Keratinocyte (primary cell): ENCODE data around the gene BTBD6. TPM values are rescaled to one million over a fixed set of nuclear protein-coding genes. Genes with fewer than 3 reads are reported as not detected.

Experiments
- DNase-seq: peaks from one replicate; pipeline ENCODE4 v3.0.0-alpha.2; 2011; ENCODE audit warnings: low read depth, missing footprints, low spot score
- FAIRE-seq: peaks from 2 replicates; lab custom pipeline; 2011; peaks lifted over from hg19 to GRCh38; lab: Jason Lieb, UNC
- H2AFZ ChIP-seq: 2 replicates; pipeline ENCODE4 v1.6.0; 2012; ENCODE audit warnings: low read length, control low read depth, inconsistent platforms; ENCODE audit not compliant: control insufficient read depth
- H3K27ac ChIP-seq: 2 replicates; pipeline ENCODE4 v1.5.1; 2011; ENCODE audit warnings: low read length; ENCODE audit not compliant: control insufficient read depth, insufficient read depth
- H3K27me3 ChIP-seq: 3 replicates; pipeline ENCODE4 v1.6.0; 2011; ENCODE audit warnings: low read length; ENCODE audit not compliant: control insufficient read depth, insufficient read depth; ENCODE audit errors: extremely low read depth
- H3K36me3 ChIP-seq, 2 experiments: 2 replicates in 1 of 2; 3 replicates in 1 of 2; pipeline ENCODE4 v1.5.1; 2011; ENCODE audit warnings: low read length in 2 of 2, mild to moderate bottlenecking in 1 of 2; ENCODE audit not compliant: control insufficient read depth in 2 of 2, insufficient read depth in 2 of 2; ENCODE audit errors: extremely low read depth in 1 of 2
- H3K4me1 ChIP-seq: 3 replicates; pipeline ENCODE4 v1.5.1; 2011; ENCODE audit warnings: low read length; ENCODE audit not compliant: control insufficient read depth, insufficient read depth; ENCODE audit errors: extremely low read depth
- H3K4me2 ChIP-seq: 3 replicates; pipeline ENCODE4 v1.6.0; 2011; ENCODE audit warnings: low read depth, low read length; ENCODE audit not compliant: control insufficient read depth, insufficient read depth; ENCODE audit errors: extremely low read depth
- H3K4me3 ChIP-seq, 3 experiments: fragments of 200-600 bp in 1 of 3; sonication (generic) in 1 of 3; 2 replicates in 2 of 3; 3 replicates in 1 of 3; pipeline ENCODE4 v1.5.1; 2011 to 2016; ENCODE audit warnings: low read length in 3 of 3, mild to moderate bottlenecking in 3 of 3, control low read depth in 2 of 3, inconsistent platforms in 1 of 3, low read depth in 1 of 3, mixed read lengths in 1 of 3, mixed run types in 1 of 3, moderate library complexity in 1 of 3; ENCODE audit not compliant: control insufficient read depth in 2 of 3, insufficient read depth in 2 of 3; ENCODE audit errors: extremely low read depth in 1 of 3
- H3K79me2 ChIP-seq: 2 replicates; pipeline ENCODE4 v1.6.0; 2012; ENCODE audit warnings: low read length; ENCODE audit not compliant: control insufficient read depth, insufficient read depth
- H3K9ac ChIP-seq: 3 replicates; pipeline ENCODE4 v1.6.0; 2011; ENCODE audit warnings: low read length; ENCODE audit not compliant: control insufficient read depth, insufficient read depth; ENCODE audit errors: extremely low read depth
- H3K9me1 ChIP-seq: 3 replicates; pipeline ENCODE4 v1.6.0; 2011; ENCODE audit warnings: low read length; ENCODE audit not compliant: control insufficient read depth, insufficient read depth; ENCODE audit errors: extremely low read depth
- H3K9me3 ChIP-seq: 2 replicates; pipeline ENCODE4 v1.5.1; 2012; ENCODE audit warnings: low read depth, low read length; ENCODE audit not compliant: control insufficient read depth
- H4K20me1 ChIP-seq: 3 replicates; pipeline ENCODE4 v1.6.0; 2011; ENCODE audit warnings: low read length; ENCODE audit not compliant: control insufficient read depth, insufficient read depth; ENCODE audit errors: extremely low read depth
- EZH2 ChIP-seq: IDR thresholded peaks from one replicate; pipeline ENCODE4 v1.6.1; 2012; ENCODE audit warnings: inconsistent platforms, mild to moderate bottlenecking, low read length, moderate library complexity
- dilution Hi-C: fragments of 300-500 bp; cut with MboI; formaldehyde crosslinking; loops from one replicate; pipeline ENCODE4 v1.7.0; 2020; ENCODE audit warnings: low sequenced_read_pairs; ENCODE audit not compliant: extremely low pct_ligation_motif_present
- polyA plus RNA-seq, 5 experiments: library from polyadenylated mRNA; depleted of rRNA in 3 of 5; stranded (reverse) in 3 of 5; stranded (forward) in 1 of 5; unstranded in 1 of 5; fragments of >200 nt; gene quantifications; 1 replicate in 1 of 5; 2 replicates in 3 of 5; 3 replicates in 1 of 5; pipeline versions ENCODE4 v1.2.1 to v1.2.3, GENCODE V29; 2011 to 2012; ENCODE audit warnings: missing spikeins in 2 of 5, low read depth in 1 of 5, low replicate concordance in 1 of 5
- TF ChIP-seq, protein P1 (sequence below), 3 experiments: IDR thresholded peaks in 1 of 3; conservative IDR thresholded peaks in 1 of 3; optimal IDR thresholded peaks in 1 of 3; 2 replicates in 2 of 3; 3 replicates in 1 of 3; pipeline versions ENCODE3 to v1.5.1; 2011; ENCODE audit warnings: low read length in 3 of 3, mild to moderate bottlenecking in 3 of 3, moderate library complexity in 2 of 3, control low read depth in 1 of 3, inconsistent platforms in 1 of 3; ENCODE audit not compliant: insufficient read depth in 2 of 3; ENCODE audit errors: extremely low read depth in 1 of 3

Gene BTBD6
- polyA plus RNA-seq, 1 donor (not counting 4 experiments of a cell fraction or from before 2014, with no cell fraction given), result 22.2 TPM

DNA sequence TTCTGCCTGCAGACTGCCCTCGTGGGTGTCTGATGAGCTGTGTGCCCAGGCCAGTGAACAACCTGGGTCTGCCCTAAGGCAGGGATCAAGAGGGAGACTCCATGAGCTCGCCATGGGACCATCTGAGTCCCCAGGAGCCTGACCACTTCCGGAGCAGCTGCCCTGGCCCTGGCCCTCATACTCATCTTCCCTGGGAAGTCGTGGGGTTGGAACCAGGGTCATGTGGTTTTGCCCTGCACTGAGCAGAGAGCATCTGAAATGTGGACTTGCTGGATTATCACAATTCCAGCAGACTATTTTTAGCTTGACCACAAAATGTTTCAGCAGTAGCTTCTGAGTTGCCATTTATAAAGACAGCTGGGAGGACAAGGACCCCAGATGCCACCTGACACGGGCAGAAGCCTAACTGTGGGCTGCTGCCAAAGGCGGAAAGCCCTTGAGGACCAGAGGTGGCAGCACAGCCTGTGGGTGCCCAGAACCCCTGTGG, 6.7 kb downstream of the BTBD6 start:
- Histone ChIP-seq H3K27ac (no peak overlapping the region), H3K4me1 (no peaks in the 10 kb centered on the region), H2AFZ (no peak overlapping the region), H3K9ac (no peak overlapping the region), H3K4me3 (no peak overlapping the region), H3K4me2 (no peak overlapping the region), H3K9me1 (no peaks in the 10 kb centered on the region), H3K79me2 (peaks cover 5% of the 10 kb centered on the region), H3K27me3 (no peaks in the 10 kb centered on the region), H4K20me1 (no peaks in the 10 kb centered on the region), H3K9me3 (no peaks in the 10 kb centered on the region), H3K36me3 (peaks cover 13 to 14% of the 10 kb centered on the region in 2 experiments)
- no peak for FAIRE-seq
- dilution Hi-C loops, result no loop called here
- TF ChIP-seq, protein P1, sequence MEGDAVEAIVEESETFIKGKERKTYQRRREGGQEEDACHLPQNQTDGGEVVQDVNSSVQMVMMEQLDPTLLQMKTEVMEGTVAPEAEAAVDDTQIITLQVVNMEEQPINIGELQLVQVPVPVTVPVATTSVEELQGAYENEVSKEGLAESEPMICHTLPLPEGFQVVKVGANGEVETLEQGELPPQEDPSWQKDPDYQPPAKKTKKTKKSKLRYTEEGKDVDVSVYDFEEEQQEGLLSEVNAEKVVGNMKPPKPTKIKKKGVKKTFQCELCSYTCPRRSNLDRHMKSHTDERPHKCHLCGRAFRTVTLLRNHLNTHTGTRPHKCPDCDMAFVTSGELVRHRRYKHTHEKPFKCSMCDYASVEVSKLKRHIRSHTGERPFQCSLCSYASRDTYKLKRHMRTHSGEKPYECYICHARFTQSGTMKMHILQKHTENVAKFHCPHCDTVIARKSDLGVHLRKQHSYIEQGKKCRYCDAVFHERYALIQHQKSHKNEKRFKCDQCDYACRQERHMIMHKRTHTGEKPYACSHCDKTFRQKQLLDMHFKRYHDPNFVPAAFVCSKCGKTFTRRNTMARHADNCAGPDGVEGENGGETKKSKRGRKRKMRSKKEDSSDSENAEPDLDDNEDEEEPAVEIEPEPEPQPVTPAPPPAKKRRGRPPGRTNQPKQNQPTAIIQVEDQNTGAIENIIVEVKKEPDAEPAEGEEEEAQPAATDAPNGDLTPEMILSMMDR (optimal IDR thresholded peaks at IDR 0.05 in 1 of 3, IDR thresholded peaks at IDR 0.05 in 1 of 3, conservative IDR thresholded peaks at IDR 0.05 in 1 of 3; ENCODE audit: extremely low read depth in 1 of 3, insufficient read depth in 2 of 3, low read length in 3 of 3), result no peak
- no peak for TF ChIP-seq EZH2
- no peak for DNase-seq

DNA sequence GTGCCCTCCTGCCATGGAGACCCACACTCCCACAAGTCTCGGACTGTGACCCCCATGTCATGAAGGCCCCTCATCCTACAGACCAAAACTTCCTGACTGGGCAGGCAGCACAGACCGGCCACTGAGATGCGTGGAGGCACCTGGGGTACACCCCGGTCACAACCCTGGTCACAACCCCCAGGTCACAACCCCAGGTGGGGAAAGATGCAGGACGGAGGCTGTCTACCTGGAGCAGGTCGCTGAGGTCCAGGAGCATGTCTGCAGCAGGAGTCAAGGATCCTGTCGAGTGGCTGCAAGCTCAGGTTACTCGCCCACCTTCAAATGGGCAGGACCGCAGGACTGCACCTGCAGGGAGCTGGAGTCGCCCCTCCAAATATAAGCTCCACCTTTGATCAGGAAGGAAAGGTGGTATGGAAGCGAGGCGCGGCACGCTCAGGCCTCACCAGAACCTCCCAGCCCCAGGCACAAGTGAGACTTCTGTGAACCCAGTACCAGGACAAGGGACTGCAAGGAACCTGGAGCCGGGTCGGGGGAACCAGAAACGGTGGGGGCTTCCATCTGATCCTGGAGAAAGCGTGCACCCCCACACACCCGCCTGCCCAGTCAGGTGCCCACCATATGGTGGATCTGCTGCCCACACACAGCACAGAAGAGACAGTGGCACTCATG, 8.1 kb downstream of the BTBD6 start:
- dilution Hi-C loops, result no loop called here
- no peaks in the 10 kb centered on the region for H3K79me2 ChIP-seq
- H3K27ac ChIP-seq, result no peak overlapping the region
- H3K9me1 ChIP-seq, result no peaks in the 10 kb centered on the region
- no peaks in the 10 kb centered on the region for H3K27me3 ChIP-seq
- TF ChIP-seq EZH2, result no peak
- TF ChIP-seq, protein P1 (optimal IDR thresholded peaks at IDR 0.05 in 1 of 3, IDR thresholded peaks at IDR 0.05 in 1 of 3, conservative IDR thresholded peaks at IDR 0.05 in 1 of 3; ENCODE audit: extremely low read depth in 1 of 3, insufficient read depth in 2 of 3, low read length in 3 of 3), result no peak
- H3K36me3 ChIP-seq, result peaks cover under 1 to 9% of the 10 kb centered on the region in 2 experiments
- no peak overlapping the region for H3K4me2 ChIP-seq
- H2AFZ ChIP-seq, result no peak overlapping the region
- no peak overlapping the region for H3K9ac ChIP-seq
- H3K4me1 ChIP-seq, result no peaks in the 10 kb centered on the region
- FAIRE-seq (no peak), DNase-seq (no peak)
- no peak overlapping the region for H3K4me3 ChIP-seq
- H4K20me1 ChIP-seq, result no peaks in the 10 kb centered on the region
- no peaks in the 10 kb centered on the region for H3K9me3 ChIP-seq
